ENCODE data around the gene TMTC2.

Gene TMTC2

DNA sequence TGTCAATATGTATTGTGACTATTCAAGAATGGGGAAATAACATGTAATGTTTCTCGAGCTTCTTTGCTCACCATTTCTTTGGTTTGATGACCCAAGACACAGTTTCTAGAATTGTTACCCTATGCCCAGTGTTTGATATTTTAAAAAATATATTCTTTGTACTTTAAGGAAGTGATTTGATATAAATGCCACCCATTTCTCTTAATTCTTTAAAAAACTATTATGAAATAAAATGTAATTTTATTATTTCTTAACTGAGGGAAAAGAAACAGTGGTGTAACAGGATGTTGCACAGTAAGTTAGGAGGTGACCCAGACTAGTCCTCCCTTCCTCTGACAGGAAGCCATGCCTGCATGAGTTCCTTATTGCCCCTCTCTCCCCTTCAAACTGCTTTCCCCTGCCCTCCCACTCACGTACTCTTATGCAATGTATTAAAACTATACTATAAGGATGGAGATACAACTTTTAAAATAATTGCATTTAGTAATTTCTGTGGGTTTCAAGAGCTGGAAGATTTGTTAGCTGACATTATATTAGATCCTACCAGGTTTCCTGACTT lies 279.4 kb downstream of the TMTC2 start:
- H3K36me3 ChIP-seq (ENCODE audit: low read length) = no peaks in the 10 kb centered on the region
- no peaks in the 10 kb centered on the region for H3K9me2 ChIP-seq (replicated peaks; ENCODE audit: insufficient read depth, low read length)
- no peak overlapping the region for H3K27ac ChIP-seq (ENCODE audit: low read depth, low read length)
- no peak overlapping the region for H2AFZ ChIP-seq (ENCODE audit: low read depth, low read length, severe bottlenecking)
- no peak overlapping the region for H3K9ac ChIP-seq (ENCODE audit: low read length)
- H3K4me2 ChIP-seq (ENCODE audit: low read depth, low read length, poor library complexity, severe bottlenecking) = no peak overlapping the region
- TF ChIP-seq, protein P1, sequence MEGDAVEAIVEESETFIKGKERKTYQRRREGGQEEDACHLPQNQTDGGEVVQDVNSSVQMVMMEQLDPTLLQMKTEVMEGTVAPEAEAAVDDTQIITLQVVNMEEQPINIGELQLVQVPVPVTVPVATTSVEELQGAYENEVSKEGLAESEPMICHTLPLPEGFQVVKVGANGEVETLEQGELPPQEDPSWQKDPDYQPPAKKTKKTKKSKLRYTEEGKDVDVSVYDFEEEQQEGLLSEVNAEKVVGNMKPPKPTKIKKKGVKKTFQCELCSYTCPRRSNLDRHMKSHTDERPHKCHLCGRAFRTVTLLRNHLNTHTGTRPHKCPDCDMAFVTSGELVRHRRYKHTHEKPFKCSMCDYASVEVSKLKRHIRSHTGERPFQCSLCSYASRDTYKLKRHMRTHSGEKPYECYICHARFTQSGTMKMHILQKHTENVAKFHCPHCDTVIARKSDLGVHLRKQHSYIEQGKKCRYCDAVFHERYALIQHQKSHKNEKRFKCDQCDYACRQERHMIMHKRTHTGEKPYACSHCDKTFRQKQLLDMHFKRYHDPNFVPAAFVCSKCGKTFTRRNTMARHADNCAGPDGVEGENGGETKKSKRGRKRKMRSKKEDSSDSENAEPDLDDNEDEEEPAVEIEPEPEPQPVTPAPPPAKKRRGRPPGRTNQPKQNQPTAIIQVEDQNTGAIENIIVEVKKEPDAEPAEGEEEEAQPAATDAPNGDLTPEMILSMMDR (IDR thresholded peaks at IDR 0.05; ENCODE audit: insufficient read depth, low read length, poor library complexity, severe bottlenecking) = no peak
- no peak for TF ChIP-seq EZH2phosphoT487 (conservative IDR thresholded peaks at IDR 0.05; ENCODE audit: low read length)
- H3K4me3 ChIP-seq (ENCODE audit: insufficient read depth, low read length, poor library complexity, severe bottlenecking) = no peak overlapping the region
- no peaks in the 10 kb centered on the region; the same call in 1 of the 2 replicates for H3F3A ChIP-seq (ENCODE audit: insufficient read depth)
- no peaks in the 10 kb centered on the region for H4K20me1 ChIP-seq (ENCODE audit: low read depth, low read length)
- no peaks in the 10 kb centered on the region for H3K9me3 ChIP-seq (ENCODE audit: insufficient read depth, low read length)
- no peaks in the 10 kb centered on the region for H3K27me3 ChIP-seq (ENCODE audit: low read length)
- H3K79me2 ChIP-seq (ENCODE audit: insufficient read depth, low read length) = no peaks in the 10 kb centered on the region

- Histone ChIP-seq H3K36me3 (ENCODE audit: low read length) (no peaks in the 10 kb centered on the region), H3K9ac (ENCODE audit: low read length) (no peak overlapping the region), H3K4me2 (ENCODE audit: low read depth, low read length, poor library complexity, severe bottlenecking) (no peak overlapping the region), H2AFZ (ENCODE audit: low read depth, low read length, severe bottlenecking) (no peak overlapping the region), H3K27ac (ENCODE audit: low read depth, low read length) (no peak overlapping the region), H3K27me3 (ENCODE audit: low read length) (no peaks in the 10 kb centered on the region), H3K79me2 (ENCODE audit: insufficient read depth, low read length) (no peaks in the 10 kb centered on the region), H3K9me3 (ENCODE audit: insufficient read depth, low read length) (no peaks in the 10 kb centered on the region), H3K4me3 (ENCODE audit: insufficient read depth, low read length, poor library complexity, severe bottlenecking) (no peak overlapping the region), H3K9me2 (replicated peaks; ENCODE audit: insufficient read depth, low read length) (no peaks in the 10 kb centered on the region), H3F3A (ENCODE audit: insufficient read depth) (no peaks in the 10 kb centered on the region; the same call in 1 of the 2 replicates), H4K20me1 (ENCODE audit: low read depth, low read length) (no peaks in the 10 kb centered on the region)
- TF ChIP-seq, protein P1 (IDR thresholded peaks at IDR 0.05; ENCODE audit: insufficient read depth, low read length, poor library complexity, severe bottlenecking) = no peak
- no peak for TF ChIP-seq EZH2phosphoT487 (conservative IDR thresholded peaks at IDR 0.05; ENCODE audit: low read length)
These were observed 282.1 kb downstream of the TMTC2 start for GRCh38 chr12:82968631-82969367.

GRCh38 chr12:82970614-82971013 lies 283.9 kb downstream of the TMTC2 start:
- TF ChIP-seq EZH2phosphoT487 (conservative IDR thresholded peaks at IDR 0.05; ENCODE audit: low read length) = no peak
- TF ChIP-seq, protein P1 (IDR thresholded peaks at IDR 0.05; ENCODE audit: insufficient read depth, low read length, poor library complexity, severe bottlenecking) = no peak
- no peaks in the 10 kb centered on the region for H3K9me3 ChIP-seq (ENCODE audit: insufficient read depth, low read length)
- no peaks in the 10 kb centered on the region for H3K9me2 ChIP-seq (replicated peaks; ENCODE audit: insufficient read depth, low read length)
- H3K27me3 ChIP-seq (ENCODE audit: low read length) = no peaks in the 10 kb centered on the region
- no peaks in the 10 kb centered on the region; the same call in 1 of the 2 replicates for H3F3A ChIP-seq (ENCODE audit: insufficient read depth)
- no peak overlapping the region for H2AFZ ChIP-seq (ENCODE audit: low read depth, low read length, severe bottlenecking)
- no peak overlapping the region for H3K9ac ChIP-seq (ENCODE audit: low read length)
- no peaks in the 10 kb centered on the region for H3K36me3 ChIP-seq (ENCODE audit: low read length)
- no peaks in the 10 kb centered on the region for H4K20me1 ChIP-seq (ENCODE audit: low read depth, low read length)
- no peak overlapping the region for H3K27ac ChIP-seq (ENCODE audit: low read depth, low read length)
- H3K4me3 ChIP-seq (ENCODE audit: insufficient read depth, low read length, poor library complexity, severe bottlenecking) = no peak overlapping the region
- no peaks in the 10 kb centered on the region for H3K79me2 ChIP-seq (ENCODE audit: insufficient read depth, low read length)
- H3K4me2 ChIP-seq (ENCODE audit: low read depth, low read length, poor library complexity, severe bottlenecking) = no peak overlapping the region

Data from SU-DHL-6 (cell line).